Dedifferentiated amniotic fluid mesenchymal stem cell (primary cell): Measurements from ENCODE around the gene JAZF1.
"Not testable (repeated sequence)": the region's sequence is repeated elsewhere in the genome, so short reads cannot be mapped to it uniquely, and the experiment has no call there.

Experiments used
- DNase-seq: peaks from one replicate; pipeline ENCODE4 v3.0.0-alpha.2; 2016; ENCODE audit errors: extremely low spot score

The JAZF1 gene

GRCh38 chr7:27942711-27943110 is 237.9 kb downstream of the JAZF1 start:
- no peak for DNase-seq

- DNase-seq: no peak
Measured at GRCh38 chr7:27941522-27941921, 239.1 kb downstream of the JAZF1 start.

GRCh38 chr7:27940341-27940740 is 240.3 kb downstream of the JAZF1 start:
- DNase-seq: no peak

GRCh38 chr7:27939893-27940292 is 240.7 kb downstream of the JAZF1 start:
- DNase-seq: no peak

- DNase-seq: no peak
Measured at GRCh38 chr7:27936768-27937102, 243.9 kb downstream of the JAZF1 start.

- DNase-seq: no peak
Measured at GRCh38 chr7:27936047-27936767, 244.4 kb downstream of the JAZF1 start.

- no peak for DNase-seq
Measured at GRCh38 chr7:27933671-27934565, 246.7 kb downstream of the JAZF1 start.

GRCh38 chr7:27930910-27931476 is 249.6 kb downstream of the JAZF1 start:
- DNase-seq: no peak

GRCh38 chr7:27929127-27929526 is 251.5 kb downstream of the JAZF1 start:
- no peak for DNase-seq

- DNase-seq: no peak
Measured at GRCh38 chr7:27928001-27928400, 252.6 kb downstream of the JAZF1 start.

GRCh38 chr7:27925573-27926201 is 254.9 kb downstream of the JAZF1 start:
- no peak for DNase-seq

GRCh38 chr7:27923642-27923980 is 257.0 kb downstream of the JAZF1 start:
- no peak for DNase-seq

- no peak for DNase-seq
Measured at GRCh38 chr7:27922907-27923641, 257.5 kb downstream of the JAZF1 start.

GRCh38 chr7:27922389-27922788 is 258.2 kb downstream of the JAZF1 start:
- not testable (repeated sequence) for DNase-seq

GRCh38 chr7:27921081-27921836 is 259.3 kb downstream of the JAZF1 start:
- peak; percentile 82 for DNase-seq

GRCh38 chr7:27920281-27920946 is 260.2 kb downstream of the JAZF1 start:
- no peak for DNase-seq

- DNase-seq: no peak
Measured at GRCh38 chr7:27918503-27918902, 262.1 kb downstream of the JAZF1 start.

- DNase-seq: no peak
Measured at GRCh38 chr7:27917774-27918314, 262.8 kb downstream of the JAZF1 start.

- DNase-seq: no peak
Measured at GRCh38 chr7:27917119-27917518, 263.5 kb downstream of the JAZF1 start.

GRCh38 chr7:27916372-27916771 is 264.2 kb downstream of the JAZF1 start:
- DNase-seq: no peak
